ENCODE data around the gene AUNIP.

- TF ChIP-seq POLR2A (IDR thresholded peaks at IDR 0.05): no peak
- TF ChIP-seq CTCF (IDR thresholded peaks at IDR 0.05 in 8 of 11, conservative IDR thresholded peaks at IDR 0.05 in 3 of 11): no peak
Observed at GRCh38 chr1:25787760-25788166, 71.5 kb downstream of the AUNIP start.
